ENCODE data around the gene CACNA1S. TPM values are rescaled to one million over a fixed set of nuclear protein-coding genes. Genes with fewer than 3 reads are reported as not detected.

Gene CACNA1S
- total RNA-seq, 1 experiment from 2014 or later = not detected

DNA sequence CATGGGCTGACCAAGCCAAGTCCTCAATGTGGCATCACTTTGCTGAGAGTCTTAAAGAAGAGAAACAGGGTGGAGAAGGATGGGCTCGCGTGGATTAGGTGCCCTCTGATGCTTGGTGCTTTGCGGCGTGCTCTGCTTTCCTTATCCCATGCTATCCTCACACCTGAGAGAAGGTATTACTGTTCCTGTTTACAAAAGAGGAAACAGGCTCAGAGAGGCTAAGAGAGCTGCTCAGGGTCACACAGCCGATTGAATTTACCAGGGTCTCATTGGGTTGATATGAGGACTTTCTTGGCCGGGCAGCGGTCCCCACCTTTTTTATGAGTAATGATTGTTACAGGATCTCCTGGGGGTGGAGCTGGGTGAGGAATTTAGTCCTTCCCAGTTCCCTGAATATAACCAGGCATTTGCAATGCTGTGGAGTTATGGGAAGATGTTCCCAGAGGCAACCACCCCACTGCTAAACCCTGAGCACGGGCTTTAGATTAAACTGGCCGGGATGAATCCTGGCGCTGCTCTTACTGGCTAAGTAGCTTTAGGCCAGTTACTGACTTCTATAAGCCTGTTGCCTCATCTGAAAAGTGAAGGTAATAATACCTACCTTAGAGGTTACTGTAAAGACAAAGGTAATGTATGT, 10.2 kb upstream of the CACNA1S start:
- intact Hi-C loops (cut with micrococcal nuclease; ENCODE audit: unreplicated experiment) (no loop called here), in situ Hi-C loops (cut with HindIII; ENCODE audit: low pct_unique_long_range_greater_than_20kb, low sequenced_read_pairs) (no loop called here)
- Histone ChIP-seq H3K27me3 (ENCODE audit: control insufficient read depth, insufficient read depth, low read length) (peaks cover 11% of the 10 kb centered on the region), H3K27ac (ENCODE audit: low read length) (no peak overlapping the region), H3K9me3 (ENCODE audit: control insufficient read depth, insufficient read depth, low read depth, low read length) (no peaks in the 10 kb centered on the region), H3K4me1 (ENCODE audit: control insufficient read depth, insufficient read depth, low read length) (peaks cover 5% of the 10 kb centered on the region), H3K4me3 (ENCODE audit: low read depth in 2 of 2, low read length in 2 of 2) (no peak overlapping the region), H3K36me3 (ENCODE audit: control insufficient read depth, insufficient read depth, low read length) (no peaks in the 10 kb centered on the region)
- no TSS peak for BruUV-seq (replicated peaks)
- ATAC-seq (no peak), DNase-seq (ENCODE audit: low read depth, low spot score) (no peak)
- no peak for TF ChIP-seq SIN3A (IDR thresholded peaks at IDR 0.05; ENCODE audit: borderline replicate concordance, insufficient read depth, low read depth, low read length)
- ChIA-PET POLR2A (no interaction called here), CTCF (no interaction called here)

GRCh38 chr1:201119206-201120197, 7.3 kb upstream of the CACNA1S start:
- no peak overlapping the region for H3K4me3 ChIP-seq (ENCODE audit: low read depth in 2 of 2, low read length in 2 of 2)
- ChIA-PET POLR2A (no interaction called here), CTCF (interaction anchor here (0.6 to 1.5 kb wide), 8 partner anchors 9 to 505 kb away, joined by 3 to 9 read pairs (median 5); no protein-coding TSS in a partner anchor)
- intact Hi-C loops (cut with micrococcal nuclease; ENCODE audit: unreplicated experiment) (no loop called here), in situ Hi-C loops (cut with HindIII; ENCODE audit: low pct_unique_long_range_greater_than_20kb, low sequenced_read_pairs) (no loop called here)
- H3K36me3 ChIP-seq (ENCODE audit: control insufficient read depth, insufficient read depth, low read length) = no peaks in the 10 kb centered on the region
- no peaks in the 10 kb centered on the region for H3K9me3 ChIP-seq (ENCODE audit: control insufficient read depth, insufficient read depth, low read depth, low read length)
- peak; percentile 53; the same call in 1 of the 2 replicates for ATAC-seq
- DNase-seq (ENCODE audit: low read depth, low spot score) = no peak
- no peaks in the 10 kb centered on the region; the same call in 1 of the 2 replicates for H3K4me1 ChIP-seq (ENCODE audit: control insufficient read depth, insufficient read depth, low read length)
- BruUV-seq (replicated peaks) = no TSS peak
- TF ChIP-seq TCF7L2 (IDR thresholded peaks at IDR 0.05; ENCODE audit: low read depth, low read length) = no peak
- TF ChIP-seq, protein P1, sequence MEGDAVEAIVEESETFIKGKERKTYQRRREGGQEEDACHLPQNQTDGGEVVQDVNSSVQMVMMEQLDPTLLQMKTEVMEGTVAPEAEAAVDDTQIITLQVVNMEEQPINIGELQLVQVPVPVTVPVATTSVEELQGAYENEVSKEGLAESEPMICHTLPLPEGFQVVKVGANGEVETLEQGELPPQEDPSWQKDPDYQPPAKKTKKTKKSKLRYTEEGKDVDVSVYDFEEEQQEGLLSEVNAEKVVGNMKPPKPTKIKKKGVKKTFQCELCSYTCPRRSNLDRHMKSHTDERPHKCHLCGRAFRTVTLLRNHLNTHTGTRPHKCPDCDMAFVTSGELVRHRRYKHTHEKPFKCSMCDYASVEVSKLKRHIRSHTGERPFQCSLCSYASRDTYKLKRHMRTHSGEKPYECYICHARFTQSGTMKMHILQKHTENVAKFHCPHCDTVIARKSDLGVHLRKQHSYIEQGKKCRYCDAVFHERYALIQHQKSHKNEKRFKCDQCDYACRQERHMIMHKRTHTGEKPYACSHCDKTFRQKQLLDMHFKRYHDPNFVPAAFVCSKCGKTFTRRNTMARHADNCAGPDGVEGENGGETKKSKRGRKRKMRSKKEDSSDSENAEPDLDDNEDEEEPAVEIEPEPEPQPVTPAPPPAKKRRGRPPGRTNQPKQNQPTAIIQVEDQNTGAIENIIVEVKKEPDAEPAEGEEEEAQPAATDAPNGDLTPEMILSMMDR (IDR thresholded peaks at IDR 0.05) = peak; percentile 87
- TF ChIP-seq REST (IDR thresholded peaks at IDR 0.05; ENCODE audit: insufficient read depth in 1 of 2, low read depth in 2 of 2, low read length in 1 of 2) = no peak
- TF ChIP-seq POLR2AphosphoS5 (IDR thresholded peaks at IDR 0.05; ENCODE audit: low read depth, low read length) = no peak
- peaks cover 11% of the 10 kb centered on the region for H3K27me3 ChIP-seq (ENCODE audit: control insufficient read depth, insufficient read depth, low read length)
- no peak overlapping the region for H3K27ac ChIP-seq (ENCODE audit: low read length)

Data from Panc1 (cell line).